Measurements from ENCODE around the gene HTR7.
"Not testable (repeated sequence)": the region's sequence is repeated elsewhere in the genome, so short reads cannot be mapped to it uniquely, and the experiment has no call there.

HTR7 gene

GRCh38 chr10:90858461-90858968 is 676 bp upstream of the HTR7 start:
- DNase-seq (ENCODE audit: low spot score) = no peak

- no peak for DNase-seq (ENCODE audit: low spot score)
Observed at GRCh38 chr10:90856964-90857634, 740 bp downstream of the HTR7 start.

DNA sequence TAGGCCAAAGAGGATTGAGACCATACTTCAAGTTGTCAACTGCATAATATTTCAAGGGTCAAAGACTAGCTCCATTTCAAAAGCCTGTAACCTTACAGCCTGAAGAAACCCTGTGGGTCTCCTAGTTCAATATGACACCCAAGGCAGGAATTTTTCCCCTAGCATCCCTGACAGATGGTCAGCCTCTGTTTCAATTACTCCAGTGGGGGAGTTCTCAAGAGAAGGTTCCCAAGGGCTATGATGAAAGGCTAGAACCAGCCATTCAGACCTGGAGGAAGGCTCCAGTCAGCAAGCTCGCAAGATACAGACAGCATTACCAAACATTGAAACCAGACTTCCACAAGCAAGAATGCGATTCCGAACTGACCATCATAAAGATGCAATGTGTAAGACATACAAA is 1.6 kb downstream of the HTR7 start:
- DNase-seq (ENCODE audit: low spot score) = no peak

GRCh38 chr10:90855126-90855525 is 2.7 kb downstream of the HTR7 start:
- DNase-seq (ENCODE audit: low spot score) = no peak

- peak; percentile 16 for DNase-seq (ENCODE audit: low spot score)
Observed at GRCh38 chr10:90849956-90850749, 7.7 kb downstream of the HTR7 start.

GRCh38 chr10:90847436-90847835 is 10.4 kb downstream of the HTR7 start:
- DNase-seq (ENCODE audit: low spot score) = peak; percentile 35

DNA sequence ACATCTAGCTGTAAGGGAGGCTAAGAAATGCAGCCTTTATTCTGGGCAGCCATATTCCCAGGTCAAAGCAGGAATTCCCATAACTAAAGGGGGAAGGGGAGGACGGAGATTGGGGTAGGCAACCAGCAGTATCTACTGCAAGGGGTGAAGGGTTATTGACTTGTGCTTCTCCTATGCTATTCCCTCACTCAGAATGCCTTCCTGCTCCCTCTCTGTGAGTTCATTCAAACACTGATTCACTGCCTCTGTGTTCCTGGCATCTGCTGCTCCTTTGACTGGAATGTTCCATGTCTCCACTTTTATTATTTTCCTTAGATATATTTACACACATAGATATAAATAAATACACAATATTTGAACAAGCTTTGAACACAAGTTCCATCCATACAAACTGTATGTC is 11.1 kb downstream of the HTR7 start:
- no peak for DNase-seq (ENCODE audit: low spot score)

- DNase-seq (ENCODE audit: low spot score) = no peak
Observed at GRCh38 chr10:90845726-90846125, 12.1 kb downstream of the HTR7 start.

DNA sequence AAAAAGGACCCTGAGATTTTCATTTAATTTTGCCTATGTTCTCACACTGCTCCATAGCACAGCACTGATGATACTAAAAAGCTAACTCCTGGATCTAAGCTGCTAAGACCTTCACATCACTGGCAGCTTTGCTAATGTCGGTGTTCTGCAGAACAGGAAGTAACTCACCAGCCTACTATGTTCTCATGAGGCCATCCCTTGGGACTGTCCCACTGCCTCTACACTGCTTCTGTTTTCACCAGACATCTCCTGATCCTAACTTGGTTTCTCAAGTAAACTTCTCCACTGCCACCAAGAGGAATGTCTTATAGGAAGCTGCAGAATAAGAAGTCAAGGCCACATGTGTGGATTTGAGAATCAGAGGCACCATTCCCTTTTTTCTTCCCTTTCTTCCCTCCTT is 15.1 kb downstream of the HTR7 start:
- no peak for DNase-seq (ENCODE audit: low spot score)

GRCh38 chr10:90837486-90837885 is 20.4 kb downstream of the HTR7 start:
- no peak for DNase-seq (ENCODE audit: low spot score)

GRCh38 chr10:90834326-90834725 is 23.5 kb downstream of the HTR7 start:
- no peak for DNase-seq (ENCODE audit: low spot score)

DNA sequence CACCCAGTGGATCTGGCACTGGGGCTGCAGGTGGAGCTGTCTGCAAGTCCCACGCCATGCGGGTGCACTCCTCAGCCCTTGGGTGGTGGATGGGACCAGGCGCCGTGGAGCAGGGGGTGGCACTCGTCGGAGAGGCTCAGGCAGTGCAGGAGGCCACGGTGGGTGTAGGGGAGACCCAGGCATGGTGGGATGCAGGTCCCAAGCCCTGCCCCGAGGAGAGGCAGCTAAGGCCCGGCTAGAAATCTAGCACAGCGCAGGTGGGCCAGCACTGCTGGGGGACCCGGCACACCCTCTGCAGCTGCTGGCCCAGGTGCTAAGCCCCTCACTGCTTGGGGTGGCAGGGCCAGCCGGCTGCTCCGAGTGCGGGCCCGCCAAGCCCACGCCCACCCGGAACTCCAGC is 25.7 kb downstream of the HTR7 start:
- DNase-seq (ENCODE audit: low spot score) = no peak

DNA sequence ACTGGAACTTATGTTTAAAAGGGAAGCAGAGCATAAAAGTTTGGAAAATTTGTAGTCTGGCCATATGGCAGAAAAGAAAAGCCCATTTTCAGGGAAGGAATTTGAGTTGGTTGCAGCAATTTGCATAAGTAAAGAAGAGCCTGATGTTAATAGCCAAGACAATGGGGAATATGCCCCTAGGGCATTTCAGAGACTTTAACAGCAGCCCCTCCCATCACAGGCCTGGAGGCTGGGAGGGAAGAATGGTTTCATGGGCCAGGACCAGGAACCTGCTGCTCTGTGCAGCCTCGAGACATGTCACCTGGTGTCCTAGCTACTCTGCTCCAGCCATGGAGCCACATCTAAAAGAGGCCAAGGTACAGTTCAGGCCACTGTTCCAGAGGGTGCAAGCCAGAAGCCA is 35.3 kb downstream of the HTR7 start:
- DNase-seq (ENCODE audit: low spot score) = no peak

DNA sequence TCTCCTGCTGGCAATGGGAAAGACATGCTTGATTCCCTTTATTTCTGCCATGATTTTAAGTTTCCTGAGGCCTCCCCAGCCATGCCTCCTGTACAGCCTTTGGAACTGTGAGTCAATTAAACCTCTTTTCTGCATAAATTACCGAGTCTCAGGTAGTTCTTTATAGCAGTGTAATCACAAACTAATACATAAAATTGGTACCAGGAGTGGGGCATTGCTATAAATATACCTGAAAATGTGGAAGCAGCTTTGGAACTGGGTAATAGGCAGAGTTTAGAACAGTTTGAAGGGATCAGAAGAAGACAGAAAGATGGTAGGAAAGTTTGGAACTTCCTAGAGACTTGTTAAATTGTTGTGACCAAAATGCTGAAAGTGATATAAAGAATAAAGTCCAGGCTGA is 36.0 kb downstream of the HTR7 start:
- not testable (repeated sequence) for DNase-seq (ENCODE audit: low spot score)

GRCh38 chr10:90819911-90820310 is 37.9 kb downstream of the HTR7 start:
- no peak for DNase-seq (ENCODE audit: low spot score)

- no peak for DNase-seq (ENCODE audit: low spot score)
Observed at GRCh38 chr10:90818736-90819135, 39.1 kb downstream of the HTR7 start.

DNA sequence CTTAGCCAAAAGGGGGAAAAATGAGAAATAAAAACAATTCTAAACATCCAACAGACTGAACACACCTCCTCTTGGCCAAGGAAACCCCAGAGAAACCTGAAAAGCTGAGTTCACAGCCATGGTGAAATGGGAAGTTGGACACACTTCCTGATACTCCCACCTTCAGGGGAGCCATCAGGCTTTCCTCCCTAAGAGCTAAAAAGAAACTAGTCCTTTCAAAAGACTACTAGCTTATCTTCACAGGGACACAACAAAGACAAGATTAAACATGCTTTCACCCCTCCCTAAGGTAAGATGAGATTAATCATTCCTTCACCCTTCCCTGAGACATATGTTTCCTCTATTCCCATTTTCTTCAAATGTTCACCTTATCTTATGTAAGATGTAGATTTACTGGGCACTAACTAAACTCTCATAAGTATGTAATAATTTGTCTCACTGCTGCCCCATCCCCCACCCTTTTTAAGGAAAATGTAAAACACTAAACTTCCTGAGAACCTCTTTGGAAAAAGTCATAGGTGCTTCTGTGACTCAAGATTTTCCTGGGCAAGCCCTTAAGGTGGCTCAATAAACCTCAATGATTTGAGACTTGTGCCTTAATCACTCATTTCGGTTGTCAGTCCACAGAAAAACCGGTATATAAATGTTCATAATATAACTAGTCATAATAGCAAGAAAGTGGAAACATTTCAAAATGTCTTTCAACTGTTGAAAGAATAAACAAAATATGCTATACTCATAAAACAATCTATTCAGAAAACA is 40.5 kb downstream of the HTR7 start:
- DNase-seq (ENCODE audit: low spot score) = no peak

GRCh38 chr10:90816466-90816865 is 41.4 kb downstream of the HTR7 start:
- DNase-seq (ENCODE audit: low spot score) = no peak

DNA sequence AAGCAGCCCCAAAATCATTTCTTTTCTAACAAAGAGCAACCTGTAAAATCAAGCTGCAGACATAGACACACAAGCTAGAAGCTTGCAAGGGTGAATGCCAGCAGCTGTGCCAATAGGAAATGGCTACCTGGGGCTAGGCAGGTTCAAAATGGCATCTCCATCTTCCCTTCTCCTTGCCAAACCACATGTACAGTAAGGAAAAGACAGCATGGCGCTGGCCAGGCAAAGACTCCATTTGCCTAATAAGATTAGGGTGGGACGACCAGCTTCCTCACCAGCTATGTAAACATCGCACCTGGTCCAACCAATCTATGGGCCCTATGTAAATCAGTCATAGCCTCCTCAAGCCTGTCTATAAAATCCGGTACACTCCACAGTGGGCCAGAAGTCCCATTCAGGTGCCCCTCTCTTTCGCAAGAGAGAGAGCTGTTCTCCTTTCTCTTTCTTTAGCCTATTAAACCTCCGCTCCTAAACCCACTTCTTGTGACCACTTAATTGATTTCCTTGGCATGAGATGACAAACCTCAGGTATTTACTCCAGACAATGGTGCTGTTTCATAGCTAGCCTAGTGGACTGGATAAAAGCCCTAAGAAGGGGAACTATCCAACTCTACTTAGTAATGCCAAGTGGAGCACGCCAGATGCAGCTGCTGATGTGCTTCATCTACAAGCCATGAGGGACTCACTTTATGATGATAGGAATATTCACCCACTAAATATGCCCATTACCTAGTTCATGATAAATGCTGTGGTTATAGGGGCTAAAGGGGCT is 44.1 kb downstream of the HTR7 start:
- DNase-seq (ENCODE audit: low spot score) = no peak

DNA sequence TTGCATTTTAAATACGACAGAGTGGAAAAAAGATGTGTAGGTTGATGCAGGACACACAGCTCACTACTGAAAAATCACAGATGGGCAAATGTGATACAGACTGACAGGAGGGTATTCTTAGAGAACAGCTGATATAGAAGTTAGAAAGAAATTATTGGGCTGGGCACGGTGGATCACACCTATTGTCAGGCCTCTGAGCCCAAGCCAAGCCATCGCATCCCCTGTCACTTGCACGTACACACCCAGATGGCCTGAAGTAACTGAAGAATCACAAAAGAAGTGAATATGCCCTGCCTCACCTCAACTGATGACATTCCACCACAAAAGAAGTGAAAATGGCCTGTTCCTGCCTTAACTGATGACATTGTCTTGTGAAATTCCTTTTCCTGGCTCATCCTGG is 50.7 kb downstream of the HTR7 start:
- not testable (repeated sequence) for DNase-seq (ENCODE audit: low spot score)

GRCh38 chr10:90806677-90807076 is 51.2 kb downstream of the HTR7 start:
- no peak for DNase-seq (ENCODE audit: low spot score)

DNA sequence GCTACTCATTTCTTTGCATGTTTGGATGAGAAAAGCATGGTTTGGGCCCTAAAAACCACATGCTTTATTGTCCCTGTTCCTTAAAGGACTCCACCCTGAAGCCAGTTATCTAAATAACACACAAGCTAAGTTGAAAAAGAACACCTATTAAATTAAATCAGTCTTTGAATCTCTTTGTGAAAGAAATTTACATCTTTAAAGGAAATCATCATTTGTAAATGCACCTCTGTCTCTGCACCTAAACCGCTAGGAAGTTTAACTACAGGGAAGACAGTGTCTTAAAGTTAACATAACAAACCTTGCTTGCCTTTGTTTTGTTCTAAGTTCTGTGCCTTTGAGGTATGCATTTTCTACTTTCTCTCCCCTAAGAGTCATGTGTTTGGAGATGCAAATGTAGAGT is 52.6 kb downstream of the HTR7 start:
- DNase-seq (ENCODE audit: low spot score) = no peak

All from GM03348 (cell line).